GM10248 (cell line): ENCODE measurements around the gene ABLIM1.
"Not testable (repeated sequence)": the region's sequence is repeated elsewhere in the genome, so short reads cannot be mapped to it uniquely, and the experiment has no call there.

ENCODE experiments used
- CTCF ChIA-PET: fragments of 300-600 bp; sonication (Branson Sonifier 250); formaldehyde crosslinking; extraction: SDS; loops from one replicate; lab custom pipeline; 2021; ENCODE audit warnings: antibody characterized with exemption; lab: Yijun Ruan, JAX
- POLR2A ChIA-PET: fragments of 350-650 bp; sonication (Branson Sonifier 250); formaldehyde crosslinking; extraction: SDS; loops from one replicate; lab custom pipeline; 2020; ENCODE audit warnings: antibody characterized with exemption; lab: Yijun Ruan, JAX
- DNase-seq: peaks from one replicate; pipeline ENCODE4 v3.0.0; 2012; ENCODE audit errors: extremely low spot score
- CTCF ChIP-seq: IDR thresholded peaks from 2 replicates; pipeline ENCODE4 v1.5.1; 2012; ENCODE audit warnings: mild to moderate bottlenecking, low read depth; ENCODE audit errors: extremely low read depth, missing control alignments, control extremely low read depth

ABLIM1 gene

GRCh38 chr10:114697061-114697598 lies 39.1 kb upstream of the ABLIM1 start:
- DNase-seq: no peak
- ChIA-PET CTCF (interaction anchor here (1.3 kb wide), 1 partner anchor 9 kb away, joined by 3 read pairs; no protein-coding TSS in a partner anchor), POLR2A (no interaction called here)

GRCh38 chr10:114696301-114696700 lies 38.2 kb upstream of the ABLIM1 start:
- CTCF ChIA-PET: interaction anchor here (2.5 kb wide), 1 partner anchor 13 kb away, joined by 7 read pairs; no protein-coding TSS in a partner anchor
- DNase-seq, POLR2A ChIA-PET: not testable (repeated sequence)

More at GRCh38 chr10:114697061-114697598, 39.1 kb upstream of the ABLIM1 start:
- no peak for TF ChIP-seq CTCF

GRCh38 chr10:114694752-114695151 lies 36.7 kb upstream of the ABLIM1 start:
- POLR2A ChIA-PET: no interaction called here
- peak; percentile 40 for DNase-seq
- TF ChIP-seq CTCF: peak; percentile 51
- CTCF ChIA-PET: interaction anchor here (0.6 to 3.6 kb wide), 15 partner anchors 10 to 224 kb away, joined by 3 to 25 read pairs (median 4); no protein-coding TSS in a partner anchor

- no peak for DNase-seq
- no peak for TF ChIP-seq CTCF
- CTCF ChIA-PET: interaction anchor here (0.6 to 3.6 kb wide), 14 partner anchors 10 to 390 kb away, joined by 3 to 25 read pairs (median 4); no protein-coding TSS in a partner anchor
- POLR2A ChIA-PET: no interaction called here
Observed at GRCh38 chr10:114694062-114694461, 36.0 kb upstream of the ABLIM1 start.

- ChIA-PET POLR2A (no interaction called here), CTCF (interaction anchor here (1.0 to 1.7 kb wide), 2 partner anchors 12 to 140 kb away, joined by 3 to 7 read pairs; no protein-coding TSS in a partner anchor)
- no peak for TF ChIP-seq CTCF
- DNase-seq: no peak
Observed at GRCh38 chr10:114691442-114691941, 33.4 kb upstream of the ABLIM1 start.

GRCh38 chr10:114688786-114689185 lies 30.7 kb upstream of the ABLIM1 start:
- CTCF ChIA-PET: interaction anchor here (0.9 to 1.6 kb wide), 4 partner anchors 9 to 217 kb away, joined by 3 read pairs; no protein-coding TSS in a partner anchor
- no peak for DNase-seq
- TF ChIP-seq CTCF: no peak
- POLR2A ChIA-PET: no interaction called here

GRCh38 chr10:114687459-114687858 lies 29.4 kb upstream of the ABLIM1 start:
- CTCF ChIA-PET: interaction anchor here (1.6 kb wide), 1 partner anchor 15 kb away, joined by 3 read pairs; no protein-coding TSS in a partner anchor
- POLR2A ChIA-PET: no interaction called here

More at GRCh38 chr10:114687459-114687858, 29.4 kb upstream of the ABLIM1 start:
- no peak for TF ChIP-seq CTCF
- no peak for DNase-seq
